Raji (cell line): ENCODE data around the gene VPS45.

Experiments used
- POLR2A ChIP-seq: IDR thresholded peaks from 2 replicates; pipeline ENCODE4 v1.6.1; 2011; ENCODE audit warnings: low read depth, low read length, control low read depth; ENCODE audit not compliant: insufficient read depth

Gene VPS45

GRCh38 chr1:150192012-150192411, 124.4 kb downstream of the VPS45 start:
- TF ChIP-seq POLR2A, result no peak

- TF ChIP-seq POLR2A, result no peak
Observed at GRCh38 chr1:150194381-150195031, 126.9 kb downstream of the VPS45 start.
